ENCODE measurements around the gene SPSB1.
"Not testable (repeated sequence)": the region's sequence is repeated elsewhere in the genome, so short reads cannot be mapped to it uniquely, and the experiment has no call there.

DNA sequence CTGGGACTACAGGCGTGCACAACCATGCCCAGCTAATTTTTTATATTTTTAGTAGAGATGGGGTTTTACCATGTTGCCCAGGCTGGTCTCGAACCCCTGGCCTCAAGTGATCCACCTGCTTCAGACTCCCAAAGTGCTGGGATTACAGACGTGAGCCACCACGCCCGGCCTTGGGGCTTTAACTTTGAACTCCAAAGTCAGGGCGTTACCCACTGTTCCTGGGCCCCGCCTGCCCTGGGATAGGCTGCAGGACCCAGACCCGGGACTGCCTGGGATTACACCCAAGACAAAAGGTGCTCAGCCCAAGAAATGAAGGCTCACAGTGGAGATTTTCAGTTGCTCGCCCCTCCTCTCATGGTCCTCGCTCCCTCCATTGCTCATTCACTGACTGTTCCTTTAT lies 92.7 kb downstream of the SPSB1 start:
- TF ChIP-seq CTCF (conservative IDR thresholded peaks at IDR 0.05 in 1 of 2, IDR thresholded peaks at IDR 0.05 in 1 of 2; ENCODE audit: extremely low read depth in 1 of 2, insufficient read depth in 1 of 2, low read depth in 1 of 2, low read length in 2 of 2); EZH2 (IDR thresholded peaks at IDR 0.05; ENCODE audit: borderline replicate concordance, low read length): not testable (repeated sequence)

Measured in mammary epithelial cell (primary cell).